Peyer's patch (tissue), 4 donors: ENCODE results near the gene VSTM5.
"Not testable (repeated sequence)": the region's sequence is repeated elsewhere in the genome, so short reads cannot be mapped to it uniquely, and the experiment has no call there.

Experiments used
- POLR2A ChIP-seq, 2 donors: fragments of 450-650 bp; IDR thresholded peaks; one replicate each; pipeline ENCODE4 v1.5.1; 2017; ENCODE audit warnings: antibody characterized with exemption in 2 of 2, mild to moderate bottlenecking in 2 of 2, moderate library complexity in 2 of 2
- TF ChIP-seq, protein P1 (sequence below), 6 experiments: fragments of 450-650 bp in 4 of 6; fragments of 200-600 bp in 2 of 6; sonication (generic) in 1 of 6; IDR thresholded peaks; one replicate each; pipeline ENCODE4 v1.5.1; 2017 to 2019; ENCODE audit warnings: antibody characterized with exemption in 6 of 6, mild to moderate bottlenecking in 3 of 6, moderate library complexity in 1 of 6

DNA sequence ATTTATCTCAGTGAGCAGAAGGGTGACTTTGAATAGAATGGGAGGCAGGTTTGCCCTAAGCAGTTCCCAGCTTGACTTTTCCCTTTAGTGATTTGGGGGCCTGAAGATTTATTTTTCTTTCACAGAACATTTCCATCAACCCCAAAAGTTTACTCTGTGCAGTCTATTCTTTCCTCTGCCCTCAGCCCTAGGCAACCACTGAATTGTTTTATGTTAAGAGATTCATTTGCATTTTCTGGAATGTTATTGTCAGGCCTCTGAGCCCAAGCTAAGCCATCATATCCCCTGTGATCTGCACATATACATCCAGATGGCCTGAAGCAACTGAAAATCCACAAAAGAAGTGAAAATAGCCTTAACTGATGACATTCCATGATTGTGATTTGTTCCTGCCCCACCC is 28.7 kb upstream of the VSTM5 start:
- TF ChIP-seq, protein P1, sequence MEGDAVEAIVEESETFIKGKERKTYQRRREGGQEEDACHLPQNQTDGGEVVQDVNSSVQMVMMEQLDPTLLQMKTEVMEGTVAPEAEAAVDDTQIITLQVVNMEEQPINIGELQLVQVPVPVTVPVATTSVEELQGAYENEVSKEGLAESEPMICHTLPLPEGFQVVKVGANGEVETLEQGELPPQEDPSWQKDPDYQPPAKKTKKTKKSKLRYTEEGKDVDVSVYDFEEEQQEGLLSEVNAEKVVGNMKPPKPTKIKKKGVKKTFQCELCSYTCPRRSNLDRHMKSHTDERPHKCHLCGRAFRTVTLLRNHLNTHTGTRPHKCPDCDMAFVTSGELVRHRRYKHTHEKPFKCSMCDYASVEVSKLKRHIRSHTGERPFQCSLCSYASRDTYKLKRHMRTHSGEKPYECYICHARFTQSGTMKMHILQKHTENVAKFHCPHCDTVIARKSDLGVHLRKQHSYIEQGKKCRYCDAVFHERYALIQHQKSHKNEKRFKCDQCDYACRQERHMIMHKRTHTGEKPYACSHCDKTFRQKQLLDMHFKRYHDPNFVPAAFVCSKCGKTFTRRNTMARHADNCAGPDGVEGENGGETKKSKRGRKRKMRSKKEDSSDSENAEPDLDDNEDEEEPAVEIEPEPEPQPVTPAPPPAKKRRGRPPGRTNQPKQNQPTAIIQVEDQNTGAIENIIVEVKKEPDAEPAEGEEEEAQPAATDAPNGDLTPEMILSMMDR (IDR thresholded peaks at IDR 0.05), result not testable (repeated sequence)
- TF ChIP-seq POLR2A (IDR thresholded peaks at IDR 0.05), result not testable (repeated sequence)
